Liver (tissue), 3 donors: ENCODE data around the gene HIPK3.

Experiments
- ATF3 ChIP-seq: IDR thresholded peaks from 2 replicates; pipeline ENCODE4 v1.6.1; 2016; ENCODE audit warnings: antibody characterized with exemption
- CTCF ChIP-seq: fragments of 150-350 bp; IDR thresholded peaks from 2 replicates; pipeline ENCODE4 v1.5.1; 2017; ENCODE audit warnings: improper control_type of control experiment, low read depth, low read length; ENCODE audit not compliant: missing input control
- EGR1 ChIP-seq, 2 donors: IDR thresholded peaks; 2 replicates each; pipeline ENCODE4 v1.6.1; 2016 to 2018; ENCODE audit warnings: antibody characterized with exemption in 2 of 2, low read depth in 2 of 2
- FOXA1 ChIP-seq: IDR thresholded peaks from 2 replicates; pipeline ENCODE4 v1.6.1; 2016; ENCODE audit warnings: antibody characterized with exemption
- GABPA ChIP-seq, 2 donors: IDR thresholded peaks in 1 of 2; conservative IDR thresholded peaks in 1 of 2; 2 replicates each; pipeline ENCODE4 v1.6.1; 2016; ENCODE audit warnings: antibody characterized with exemption in 2 of 2, mild to moderate bottlenecking in 1 of 2, moderate library complexity in 1 of 2
- HNF4A ChIP-seq, 2 donors: conservative IDR thresholded peaks; 2 replicates each; pipeline ENCODE4 v1.6.1; 2016; ENCODE audit warnings: antibody characterized with exemption in 2 of 2, mild to moderate bottlenecking in 2 of 2
- JUND ChIP-seq, 2 donors: IDR thresholded peaks; 2 replicates each; pipeline ENCODE4 v1.6.1; 2016; ENCODE audit warnings: antibody characterized with exemption in 2 of 2
- MAX ChIP-seq: IDR thresholded peaks from 2 replicates; pipeline ENCODE4 v1.6.1; 2016; ENCODE audit warnings: antibody characterized with exemption
- RAD21 ChIP-seq, 2 donors: IDR thresholded peaks; 2 replicates each; pipeline ENCODE4 v1.6.1; 2016; ENCODE audit warnings: antibody characterized with exemption in 2 of 2, mild to moderate bottlenecking in 2 of 2
- REST ChIP-seq: IDR thresholded peaks from 2 replicates; pipeline ENCODE4 v1.6.1; 2016; ENCODE audit warnings: antibody characterized with exemption, mild to moderate bottlenecking
- RXRA ChIP-seq, 2 donors: IDR thresholded peaks; 2 replicates each; pipeline ENCODE4 v1.6.1; 2017 to 2018; ENCODE audit warnings: antibody characterized with exemption in 2 of 2, mild to moderate bottlenecking in 1 of 2
- SP1 ChIP-seq: IDR thresholded peaks from 2 replicates; pipeline ENCODE4 v1.6.1; 2018; ENCODE audit warnings: antibody characterized with exemption, mild to moderate bottlenecking
- TAF1 ChIP-seq: conservative IDR thresholded peaks from 2 replicates; pipeline ENCODE4 v1.6.1; 2016; ENCODE audit warnings: antibody characterized with exemption, mild to moderate bottlenecking
- YY1 ChIP-seq: IDR thresholded peaks from 2 replicates; pipeline ENCODE4 v1.6.1; 2016; ENCODE audit warnings: antibody characterized with exemption, mild to moderate bottlenecking
- donor health status: healthy.
- donor health status: healthy.

GRCh38 chr11:33281758-33282157, 24.6 kb downstream of the HIPK3 start:
- TF ChIP-seq JUND (IDR thresholded peaks at IDR 0.05) (no peak), CTCF (no peak), FOXA1 (no peak), GABPA (IDR thresholded peaks at IDR 0.05 in 1 of 2, conservative IDR thresholded peaks at IDR 0.05 in 1 of 2) (no peak), RAD21 (IDR thresholded peaks at IDR 0.05) (no peak), SP1 (no peak), RXRA (IDR thresholded peaks at IDR 0.05) (no peak), MAX (no peak), TAF1 (no peak), REST (no peak), YY1 (no peak), ATF3 (no peak), EGR1 (IDR thresholded peaks at IDR 0.05; ENCODE audit: low read depth in 2 of 2) (no peak), HNF4A (conservative IDR thresholded peaks at IDR 0.05) (no peak)
